Right atrium auricular region (tissue), 2 donors: ENCODE data around the gene SH3GLB2. TPM values are rescaled to one million over a fixed set of nuclear protein-coding genes. Genes with fewer than 3 reads are reported as not detected.

ENCODE experiments used
- DNase-seq: peaks from one replicate; pipeline ENCODE4 v3.0.0-alpha.2; 2019; ENCODE audit warnings: low spot score
- H3K27ac ChIP-seq, 2 donors: fragments of 200-600 bp; sonication (generic); 1 replicate in 1 of 2; 2 replicates in 1 of 2; pipeline ENCODE4 v1.5.1; 2016 to 2019
- H3K27me3 ChIP-seq, 2 donors: fragments of 200-600 bp; sonication (generic); one replicate each; pipeline versions ENCODE4 v1.5.1 to v1.6.0; 2017 to 2019
- H3K36me3 ChIP-seq: fragments of 200-600 bp; sonication (generic); one replicate; pipeline ENCODE4 v1.5.1; 2016
- H3K4me1 ChIP-seq, 2 donors: fragments of 200-600 bp; sonication (generic); one replicate each; pipeline versions ENCODE4 v1.5.1 to v1.6.0; 2017 to 2019
- H3K4me3 ChIP-seq, 2 donors: fragments of 200-600 bp; sonication (generic); 1 replicate in 1 of 2; 2 replicates in 1 of 2; pipeline ENCODE4 v1.5.1; 2017 to 2019; ENCODE audit warnings: mild to moderate bottlenecking in 1 of 2, moderate library complexity in 1 of 2
- H3K9me3 ChIP-seq, 2 donors: fragments of 200-600 bp; sonication (generic); one replicate each; pipeline ENCODE4 v1.5.1; 2019
- CTCF ChIP-seq, 2 donors: fragments of 200-600 bp; sonication (generic); IDR thresholded peaks; one replicate each; pipeline ENCODE4 v1.5.1; 2019; ENCODE audit warnings: antibody characterized with exemption in 2 of 2
- total RNA-seq, 2 donors: library from RNA; depleted of rRNA; stranded (reverse); fragments of >200 nt; gene quantifications; one replicate each; pipeline ENCODE4 v1.1.0, GENCODE V29; 2016

The SH3GLB2 gene
- total RNA-seq, 2 donors from 2014 or later: 25.6 to 41.3 TPM

DNA sequence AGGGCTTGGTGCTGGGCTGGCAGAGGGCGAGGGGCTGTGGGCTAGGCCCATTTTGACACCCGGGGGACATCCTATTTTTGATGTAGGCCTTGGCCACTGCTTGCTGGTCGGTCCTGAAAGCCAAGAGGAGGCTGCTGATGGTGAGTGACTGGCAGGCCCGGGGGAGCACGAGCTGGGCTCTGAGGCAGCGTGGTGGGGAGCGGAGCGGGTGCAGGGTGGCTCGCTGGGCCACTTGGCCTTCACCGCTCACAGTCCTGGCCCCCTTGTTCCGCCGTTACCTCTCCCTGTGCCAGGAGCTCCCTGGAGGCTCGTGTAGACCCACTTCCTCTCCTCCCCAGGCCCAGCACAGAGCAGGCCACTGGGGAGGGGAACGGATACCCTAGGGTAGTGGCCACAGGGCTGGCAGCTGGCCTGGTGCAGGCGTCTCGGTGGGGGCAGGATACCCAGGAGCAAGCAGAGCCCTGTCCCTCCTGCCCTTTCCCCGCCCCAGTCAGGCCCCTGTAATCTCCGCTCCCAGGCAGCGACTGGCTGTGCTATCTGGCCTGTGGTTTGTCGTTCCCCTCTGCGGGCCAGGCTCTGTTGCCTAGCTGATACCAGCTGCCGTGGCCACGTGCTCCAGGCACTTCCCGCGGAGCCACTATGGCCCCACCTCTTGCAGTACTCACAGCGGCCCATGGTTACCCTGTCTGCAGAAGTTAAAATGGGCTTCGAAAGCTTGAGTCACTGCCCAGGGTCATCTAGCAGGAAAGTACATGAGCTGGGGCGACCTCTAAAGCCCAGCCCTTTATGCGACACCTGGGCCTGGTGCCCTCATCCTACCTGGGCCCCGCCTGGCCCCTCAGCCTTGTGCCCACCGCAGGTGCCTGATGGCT, 41.1 kb upstream of the SH3GLB2 start:
- DNase-seq: peak; percentile 70
- Histone ChIP-seq H3K27me3 (no peaks in the 10 kb centered on the region), H3K36me3 (peaks cover 33% of the 10 kb centered on the region), H3K4me1 (peaks cover 0 to 19% of the 10 kb centered on the region in 2 donors), H3K27ac (peak overlapping the region; percentile 67 to 76), H3K9me3 (no peaks in the 10 kb centered on the region), H3K4me3 (no peak overlapping the region)
- peak in 1 of 2 donors; percentile 20 for TF ChIP-seq CTCF (IDR thresholded peaks at IDR 0.05)

DNA sequence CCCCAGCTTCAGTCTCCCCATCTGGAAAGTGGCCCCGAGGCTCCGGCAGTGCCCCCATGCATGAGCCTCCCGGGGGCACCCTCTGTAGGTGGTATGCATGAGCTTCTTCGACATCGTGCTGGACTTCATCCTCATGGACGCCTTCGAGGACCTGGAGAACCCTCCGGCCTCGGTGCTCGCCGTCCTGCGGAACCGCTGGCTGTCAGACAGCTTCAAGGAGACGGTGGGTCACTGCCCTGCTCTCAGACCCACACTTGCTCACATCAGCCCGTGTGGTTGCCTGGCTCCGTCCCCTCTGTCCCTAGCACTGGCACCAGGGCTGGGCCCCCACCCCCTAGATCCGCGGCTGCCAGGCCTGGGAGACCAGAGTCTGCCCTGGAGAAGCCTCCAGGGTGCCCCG, 40.0 kb upstream of the SH3GLB2 start:
- TF ChIP-seq CTCF (IDR thresholded peaks at IDR 0.05): no peak
- no peaks in the 10 kb centered on the region for H3K27me3 ChIP-seq
- peaks cover 42% of the 10 kb centered on the region for H3K36me3 ChIP-seq
- no peak overlapping the region for H3K4me3 ChIP-seq
- H3K4me1 ChIP-seq: peaks cover 0 to 19% of the 10 kb centered on the region in 2 donors
- H3K27ac ChIP-seq: no peak overlapping the region
- no peaks in the 10 kb centered on the region for H3K9me3 ChIP-seq
- no peak for DNase-seq

GRCh38 chr9:129064499-129064908, 36.4 kb upstream of the SH3GLB2 start:
- Histone ChIP-seq H3K27ac (no peak overlapping the region), H3K9me3 (no peaks in the 10 kb centered on the region), H3K27me3 (no peaks in the 10 kb centered on the region), H3K36me3 (peaks cover 77% of the 10 kb centered on the region), H3K4me3 (no peak overlapping the region), H3K4me1 (peaks cover 0 to 11% of the 10 kb centered on the region in 2 donors)
- TF ChIP-seq CTCF (IDR thresholded peaks at IDR 0.05): no peak
- no peak for DNase-seq

GRCh38 chr9:129063061-129063460, 34.9 kb upstream of the SH3GLB2 start:
- H3K27ac ChIP-seq: no peak overlapping the region
- no peaks in the 10 kb centered on the region for H3K9me3 ChIP-seq
- no peak for TF ChIP-seq CTCF (IDR thresholded peaks at IDR 0.05)
- DNase-seq: no peak
- H3K27me3 ChIP-seq: no peaks in the 10 kb centered on the region
- H3K36me3 ChIP-seq: peaks cover 78% of the 10 kb centered on the region
- no peak overlapping the region for H3K4me3 ChIP-seq
- H3K4me1 ChIP-seq: no peaks in the 10 kb centered on the region

GRCh38 chr9:129060991-129061390, 32.9 kb upstream of the SH3GLB2 start:
- DNase-seq: no peak
- Histone ChIP-seq H3K4me1 (no peaks in the 10 kb centered on the region), H3K4me3 (no peak overlapping the region), H3K27me3 (no peaks in the 10 kb centered on the region), H3K9me3 (no peaks in the 10 kb centered on the region), H3K36me3 (peaks cover 77% of the 10 kb centered on the region), H3K27ac (no peak overlapping the region)
- no peak for TF ChIP-seq CTCF (IDR thresholded peaks at IDR 0.05)
